ENCODE measurements around the gene NOSTRIN.
"Not testable (repeated sequence)": the region's sequence is repeated elsewhere in the genome, so short reads cannot be mapped to it uniquely, and the experiment has no call there.

Gene NOSTRIN

GRCh38 chr2:168789776-168790175 is 12.7 kb upstream of the NOSTRIN start:
- no peak for DNase-seq (ENCODE audit: low read depth in 2 of 2)
- no peak overlapping the region for H3K4me3 ChIP-seq (replicated peaks in 1 of 2; ENCODE audit: low read depth in 2 of 2, low read length in 2 of 2)
- TF ChIP-seq CTCF (IDR thresholded peaks at IDR 0.05; ENCODE audit: low read depth, low read length) = no peak

GRCh38 chr2:168790226-168790902 is 12.1 kb upstream of the NOSTRIN start:
- H3K4me3 ChIP-seq (replicated peaks in 1 of 2; ENCODE audit: low read depth in 2 of 2, low read length in 2 of 2) = no peak overlapping the region
- no peak for DNase-seq (ENCODE audit: low read depth in 2 of 2)
- TF ChIP-seq CTCF (IDR thresholded peaks at IDR 0.05; ENCODE audit: low read depth, low read length) = no peak

- not testable (repeated sequence) for DNase-seq (ENCODE audit: low read depth in 2 of 2)
Observed at GRCh38 chr2:168791140-168791539, 11.3 kb upstream of the NOSTRIN start.

GRCh38 chr2:168793596-168793995 is 8.8 kb upstream of the NOSTRIN start:
- no peak overlapping the region for H3K4me3 ChIP-seq (replicated peaks in 1 of 2; ENCODE audit: low read depth in 2 of 2, low read length in 2 of 2)
- DNase-seq (ENCODE audit: low read depth in 2 of 2) = no peak
- TF ChIP-seq CTCF (IDR thresholded peaks at IDR 0.05; ENCODE audit: low read depth, low read length) = no peak

More at GRCh38 chr2:168791140-168791539, 11.3 kb upstream of the NOSTRIN start:
- not testable (repeated sequence) for H3K4me3 ChIP-seq (replicated peaks in 1 of 2; ENCODE audit: low read depth in 2 of 2, low read length in 2 of 2)

GRCh38 chr2:168794968-168795367 is 7.5 kb upstream of the NOSTRIN start:
- no peak for DNase-seq (ENCODE audit: low read depth in 2 of 2)
- H3K4me3 ChIP-seq (replicated peaks in 1 of 2; ENCODE audit: low read depth in 2 of 2, low read length in 2 of 2) = no peak overlapping the region
- no peak for TF ChIP-seq CTCF (IDR thresholded peaks at IDR 0.05; ENCODE audit: low read depth, low read length)

- no peak for TF ChIP-seq CTCF (IDR thresholded peaks at IDR 0.05; ENCODE audit: low read depth, low read length)
- no peak overlapping the region for H3K4me3 ChIP-seq (replicated peaks in 1 of 2; ENCODE audit: low read depth in 2 of 2, low read length in 2 of 2)
- no peak for DNase-seq (ENCODE audit: low read depth in 2 of 2)
Observed at GRCh38 chr2:168796090-168796577, 6.3 kb upstream of the NOSTRIN start.

- no peak overlapping the region for H3K4me3 ChIP-seq (replicated peaks in 1 of 2; ENCODE audit: low read depth in 2 of 2, low read length in 2 of 2)
- TF ChIP-seq CTCF (IDR thresholded peaks at IDR 0.05; ENCODE audit: low read depth, low read length) = no peak
- DNase-seq (ENCODE audit: low read depth in 2 of 2) = peak; percentile 41 to 60
Observed at GRCh38 chr2:168796583-168797285, 5.7 kb upstream of the NOSTRIN start.
